Glomerular visceral epithelial cell (primary cell): Measurements from ENCODE around the gene MAGEB4.
"Not testable (repeated sequence)": the region's sequence is repeated elsewhere in the genome, so short reads cannot be mapped to it uniquely, and the experiment has no call there.

ENCODE experiments used
- DNase-seq: peaks from one replicate; pipeline ENCODE4 v3.0.0-alpha.2; 2016; ENCODE audit errors: extremely low spot score

MAGEB4 gene, protein sequence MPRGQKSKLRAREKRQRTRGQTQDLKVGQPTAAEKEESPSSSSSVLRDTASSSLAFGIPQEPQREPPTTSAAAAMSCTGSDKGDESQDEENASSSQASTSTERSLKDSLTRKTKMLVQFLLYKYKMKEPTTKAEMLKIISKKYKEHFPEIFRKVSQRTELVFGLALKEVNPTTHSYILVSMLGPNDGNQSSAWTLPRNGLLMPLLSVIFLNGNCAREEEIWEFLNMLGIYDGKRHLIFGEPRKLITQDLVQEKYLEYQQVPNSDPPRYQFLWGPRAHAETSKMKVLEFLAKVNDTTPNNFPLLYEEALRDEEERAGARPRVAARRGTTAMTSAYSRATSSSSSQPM

DNA sequence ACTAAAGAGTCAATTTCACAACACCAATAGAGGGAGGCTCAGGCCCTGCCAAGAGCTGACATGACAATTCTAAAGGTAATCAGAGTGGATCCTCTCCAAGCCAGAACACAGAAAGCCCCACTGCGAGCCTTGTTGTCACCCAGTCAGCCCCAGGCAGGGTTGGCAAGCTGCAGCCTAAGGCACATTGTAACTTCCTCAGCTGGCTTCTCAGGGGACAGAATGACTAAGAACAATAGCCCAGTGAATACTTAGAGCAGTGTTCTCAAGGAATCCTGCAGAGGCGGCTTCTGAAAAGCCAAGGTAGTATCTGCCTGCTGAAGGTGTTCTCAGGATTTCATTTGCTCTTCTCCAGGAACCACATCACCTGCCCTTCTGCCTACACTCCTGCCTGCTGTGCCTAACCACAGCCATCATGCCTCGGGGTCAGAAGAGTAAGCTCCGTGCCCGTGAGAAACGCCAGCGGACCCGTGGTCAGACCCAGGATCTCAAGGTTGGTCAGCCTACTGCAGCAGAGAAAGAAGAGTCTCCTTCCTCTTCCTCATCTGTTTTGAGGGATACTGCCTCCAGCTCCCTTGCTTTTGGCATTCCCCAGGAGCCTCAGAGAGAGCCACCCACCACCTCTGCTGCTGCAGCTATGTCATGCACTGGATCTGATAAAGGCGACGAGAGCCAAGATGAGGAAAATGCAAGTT is at the start of gene MAGEB4:
TSS of gene MAGEB4 (plus strand) at position 277 of the 692 bp plus-strand sequence. CDS start at position 413, 136 bp downstream.
- DNase-seq: no peak

GRCh38 chrX:30193910-30194309 is 47.9 kb upstream of the MAGEB4 start:
- not testable (repeated sequence) for DNase-seq

DNA sequence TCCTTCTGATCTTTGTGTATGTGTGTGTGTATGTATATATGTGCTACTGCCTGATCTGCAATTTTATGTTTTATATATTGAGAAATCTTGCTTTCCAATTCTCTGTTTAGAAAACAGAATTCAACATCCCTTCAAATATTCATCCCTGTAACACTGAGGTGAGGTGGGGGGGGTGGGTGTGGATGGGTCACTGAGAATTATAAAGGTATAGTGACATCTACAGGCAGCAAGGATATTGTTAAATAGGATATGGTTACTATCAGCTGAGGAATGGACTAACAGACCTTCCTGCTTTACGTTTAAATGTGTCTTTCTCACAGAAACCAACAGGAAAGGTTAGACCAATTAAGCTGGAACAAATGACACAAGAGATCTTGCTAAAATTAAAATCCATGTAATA is 45.5 kb upstream of the MAGEB4 start:
- DNase-seq: peak; percentile 4

DNA sequence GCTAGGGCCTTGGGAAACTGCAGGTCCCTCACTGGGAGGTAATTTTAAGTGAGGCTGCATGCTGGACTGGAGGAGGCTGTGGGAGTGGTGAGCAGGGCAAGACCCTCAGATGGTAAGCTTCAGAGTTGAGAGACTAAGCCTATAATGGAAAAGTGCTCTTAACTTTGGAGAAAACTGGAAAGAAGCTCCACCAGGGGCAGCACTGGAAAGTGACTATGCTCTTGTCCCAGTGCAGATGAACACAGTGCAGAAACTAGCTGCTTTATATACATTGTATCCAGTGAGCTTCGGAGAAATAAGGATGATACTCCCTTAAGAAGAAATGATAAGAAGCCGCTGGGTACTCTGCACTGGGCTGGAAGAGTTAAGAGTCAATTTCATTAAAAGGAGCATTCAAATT is 29.6 kb upstream of the MAGEB4 start:
- no peak for DNase-seq

DNA sequence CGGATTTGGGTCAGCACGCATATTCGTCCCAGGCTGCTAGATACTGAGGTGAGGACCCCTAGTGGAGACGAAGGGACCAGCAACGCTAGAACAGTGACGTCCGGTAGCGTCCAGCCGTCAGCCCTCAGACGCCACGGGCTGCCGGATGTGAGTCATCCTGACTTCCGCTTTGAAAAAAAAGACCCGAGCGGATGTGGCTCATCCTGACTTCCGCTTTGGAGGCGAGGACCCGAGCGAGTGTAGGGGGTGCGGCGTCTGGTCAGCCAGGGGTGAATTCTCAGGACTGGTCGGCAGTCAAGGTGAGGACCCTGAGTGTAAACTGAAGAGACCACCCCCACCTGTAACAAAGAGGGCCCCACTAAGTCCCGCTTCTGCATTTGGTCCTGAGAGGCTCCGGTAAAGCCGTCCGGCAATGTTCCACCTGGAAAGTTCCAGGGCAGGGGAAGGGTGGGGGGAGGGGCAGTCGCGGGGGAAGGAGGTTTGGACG is 26.4 kb upstream of the MAGEB4 start, which contains the start of gene MAGEB2:
TSS of gene MAGEB2 (plus strand) at position 207 of the 487 bp plus-strand sequence. CDS start 3,018 bp downstream, outside the sequence.
- DNase-seq: no peak

DNA sequence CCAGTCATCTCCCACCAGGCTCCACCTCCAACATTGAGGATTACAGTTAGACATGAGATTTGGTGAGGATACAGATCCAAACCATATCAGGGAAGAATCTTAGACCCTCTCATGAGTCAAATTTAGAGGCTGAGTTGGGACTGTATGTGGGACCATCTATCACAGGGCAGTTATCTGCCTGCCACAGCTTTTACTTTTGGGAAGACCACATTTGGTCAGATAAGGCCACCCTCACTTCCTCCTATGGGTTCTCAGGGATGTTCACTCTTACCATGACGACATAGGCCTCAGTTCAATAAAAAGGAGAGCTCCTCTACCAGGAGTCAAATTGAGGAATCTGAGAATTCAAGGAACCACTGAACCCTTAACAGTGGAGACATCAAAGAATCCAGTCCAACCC is 24.3 kb upstream of the MAGEB4 start:
- DNase-seq: no peak

DNA sequence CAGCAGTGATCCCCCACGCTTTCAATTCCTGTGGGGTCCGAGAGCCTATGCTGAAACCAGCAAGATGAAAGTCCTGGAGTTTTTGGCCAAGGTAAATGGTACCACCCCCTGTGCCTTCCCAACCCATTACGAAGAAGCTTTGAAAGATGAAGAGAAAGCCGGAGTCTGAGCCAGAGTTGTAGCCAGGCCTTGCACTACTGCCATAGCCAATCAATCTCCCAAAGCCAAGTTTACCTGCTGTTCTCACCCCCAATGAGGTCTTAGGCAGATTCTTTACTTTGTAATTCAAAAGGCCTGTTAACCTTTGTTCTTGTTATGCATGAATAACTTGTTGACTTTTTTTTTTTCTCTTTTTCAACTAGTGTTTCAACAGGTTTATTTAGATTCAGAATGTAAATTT is 22.4 kb upstream of the MAGEB4 start:
- no peak for DNase-seq

DNA sequence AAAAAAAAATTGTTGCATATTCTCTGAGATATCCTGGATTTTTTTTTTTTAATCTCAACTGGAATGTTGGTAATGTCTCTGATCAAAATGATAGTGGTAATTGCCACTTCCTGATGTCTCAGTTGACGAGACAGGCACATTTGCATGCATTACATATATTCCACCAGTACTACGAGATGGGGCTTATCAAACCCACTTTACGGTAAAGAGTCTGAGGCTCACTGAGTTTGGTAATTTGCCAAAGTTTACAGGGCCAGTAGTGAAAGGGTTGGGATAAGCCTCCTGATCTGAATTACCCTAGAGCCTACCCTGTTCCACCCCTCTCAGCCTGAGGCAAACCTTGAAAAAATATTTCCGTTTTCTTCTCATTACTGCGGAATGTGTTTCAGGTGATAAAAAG is 21.1 kb upstream of the MAGEB4 start:
- DNase-seq: no peak

GRCh38 chrX:30224536-30224935 is 17.3 kb upstream of the MAGEB4 start:
- no peak for DNase-seq

DNA sequence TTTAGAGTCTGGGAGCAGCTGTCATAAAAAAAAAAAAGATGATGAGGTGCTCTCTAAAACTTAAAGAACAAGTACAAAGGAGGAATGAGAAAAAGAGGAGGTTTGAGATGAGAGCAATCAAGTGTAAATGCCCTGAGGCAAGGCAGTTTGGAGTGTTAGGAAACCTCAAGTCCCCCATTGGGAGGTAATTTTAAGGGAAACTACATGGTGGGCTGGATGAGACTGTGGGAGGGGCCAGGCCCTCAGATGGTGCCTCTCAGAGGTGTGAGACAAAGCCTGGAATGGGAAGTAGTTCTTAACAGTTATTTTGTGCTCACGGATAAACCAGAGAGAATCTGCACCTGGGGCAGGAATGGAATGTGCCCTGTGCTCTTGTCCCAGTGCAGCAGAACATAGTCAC is 13.3 kb upstream of the MAGEB4 start:
- no peak for DNase-seq

DNA sequence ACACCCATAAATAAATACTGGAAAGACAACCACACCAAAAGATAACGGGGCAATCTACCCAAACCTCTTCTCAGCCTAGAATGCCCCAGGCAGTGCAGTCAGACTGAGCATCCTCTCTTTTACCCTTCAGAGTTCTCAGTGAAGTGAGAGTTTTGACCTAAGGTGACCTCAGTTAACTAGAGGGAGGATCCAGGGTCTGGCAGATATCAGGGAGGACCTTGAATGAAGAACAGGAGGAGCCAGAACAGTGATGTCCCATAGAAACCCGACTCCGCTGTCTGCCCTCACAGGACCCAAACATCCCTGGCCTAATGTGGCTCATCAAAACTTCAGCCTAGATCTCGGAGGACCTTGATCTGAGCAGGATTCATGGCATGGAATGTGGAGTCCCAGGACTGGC is 11.4 kb upstream of the MAGEB4 start, which contains the start of gene MAGEB3:
TSS of gene MAGEB3 (plus strand) at position 263 of the 400 bp plus-strand sequence. CDS start 5,268 bp downstream, outside the sequence.
- no peak for DNase-seq

DNA sequence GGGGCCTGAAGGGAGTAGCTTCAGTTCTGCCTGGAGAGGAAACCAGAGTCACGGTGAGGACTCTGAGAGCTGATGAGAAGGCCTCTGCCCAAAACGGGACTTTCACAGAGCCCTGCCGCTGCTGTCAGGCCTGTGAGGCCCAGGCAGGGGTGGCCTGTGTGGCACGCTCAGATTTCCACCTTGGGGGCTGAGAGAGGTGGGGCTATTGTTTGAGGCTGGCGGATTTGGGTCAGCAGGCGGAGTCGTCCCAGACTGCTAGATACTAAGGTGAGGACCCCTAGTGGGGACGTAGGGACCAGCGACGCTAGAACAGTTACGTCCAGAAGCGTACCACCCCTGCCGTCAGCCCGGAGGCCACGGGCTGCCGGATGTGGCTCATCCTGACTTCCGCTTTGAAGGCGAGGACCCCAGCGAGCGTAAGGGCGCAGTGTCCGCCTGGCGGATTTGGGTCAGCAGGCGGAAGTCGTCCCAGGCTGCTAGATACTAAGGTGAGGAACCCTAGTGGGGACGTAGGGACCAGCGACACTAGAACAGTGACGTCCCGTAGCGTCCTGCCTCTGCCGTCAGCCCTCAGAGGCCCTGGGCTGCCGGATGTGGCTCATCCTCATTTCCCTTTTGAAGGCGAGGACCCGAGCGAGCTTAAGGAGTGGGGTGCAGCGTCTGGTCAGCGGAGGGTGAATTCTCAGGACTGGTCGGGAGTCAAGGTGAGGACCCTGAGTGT is 5.1 kb downstream of the MAGEB4 start, which contains the start of gene MAGEB1:
TSS of gene MAGEB1 (plus strand) at position 378 of the 721 bp plus-strand sequence. CDS start 3,348 bp downstream, outside the sequence.
- no peak for DNase-seq

GRCh38 chrX:30248854-30249253 is 7.1 kb downstream of the MAGEB4 start:
- no peak for DNase-seq

GRCh38 chrX:30253257-30253656 is 11.5 kb downstream of the MAGEB4 start:
- no peak for DNase-seq

- no peak for DNase-seq
Observed at GRCh38 chrX:30259927-30260326, 18.1 kb downstream of the MAGEB4 start.

DNA sequence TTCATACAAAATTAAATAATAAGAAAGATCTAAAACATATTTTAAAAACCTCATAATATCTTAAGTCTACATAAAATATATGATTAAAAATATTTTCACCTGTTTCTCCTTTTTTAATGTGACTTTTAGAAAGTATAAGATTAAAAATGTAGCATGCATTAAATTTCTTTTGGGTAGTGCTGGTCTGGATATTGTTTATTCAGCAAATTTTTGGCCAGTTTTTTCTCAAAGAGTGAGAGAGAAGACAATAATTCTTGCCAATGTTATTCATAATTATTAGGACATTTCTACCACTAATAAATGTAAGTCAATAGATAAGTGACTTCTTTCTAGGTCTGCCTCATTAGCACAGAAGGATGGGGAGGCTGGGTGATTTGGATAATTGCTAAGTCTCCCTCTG is 19.2 kb downstream of the MAGEB4 start:
- no peak for DNase-seq

GRCh38 chrX:30262763-30263162 is 21.0 kb downstream of the MAGEB4 start:
- DNase-seq: no peak

DNA sequence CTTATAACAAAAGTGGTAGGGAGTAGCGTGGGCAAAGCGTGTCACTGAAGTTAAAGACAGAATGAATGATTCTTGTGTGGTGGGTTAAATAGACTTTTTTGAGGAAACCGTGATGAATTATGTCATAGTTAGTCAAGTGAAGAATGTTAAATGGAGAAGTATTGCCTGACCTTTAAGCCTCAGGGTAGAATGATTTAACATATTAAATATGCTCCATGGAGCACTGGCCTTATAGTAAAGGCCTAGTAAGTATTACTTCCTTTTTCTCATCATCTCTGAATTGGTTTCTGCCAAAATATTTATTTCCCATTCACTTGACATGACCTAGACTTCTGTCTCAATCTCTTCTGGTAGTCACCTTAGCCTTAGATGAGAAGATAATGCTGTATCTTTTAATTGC is 28.8 kb downstream of the MAGEB4 start:
- peak; percentile 6 for DNase-seq

- DNase-seq: peak; percentile 41
Observed at GRCh38 chrX:30275498-30275897, 33.7 kb downstream of the MAGEB4 start.

GRCh38 chrX:30278365-30278764 is 36.6 kb downstream of the MAGEB4 start:
- peak; percentile 19 for DNase-seq

DNA sequence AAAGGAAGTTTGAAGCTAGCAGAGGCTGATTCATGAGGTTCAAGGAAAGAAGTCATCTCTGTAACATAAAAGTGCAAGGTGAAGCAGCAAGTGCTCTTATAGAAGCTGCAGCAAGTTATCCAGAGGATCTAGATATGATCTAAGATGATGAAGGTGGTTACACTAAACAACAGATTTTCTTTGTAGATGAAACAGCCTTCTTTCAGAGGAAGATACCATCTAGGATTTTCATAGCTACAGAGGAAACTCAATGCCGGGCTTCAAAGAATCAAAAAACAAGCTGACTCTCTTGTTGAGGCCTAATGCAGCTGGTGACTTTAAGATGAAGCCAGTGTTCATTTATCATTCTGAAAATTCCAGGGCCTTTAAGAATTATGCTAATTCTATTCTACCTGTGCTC is 38.6 kb downstream of the MAGEB4 start:
- no peak for DNase-seq

- no peak for DNase-seq
Observed at GRCh38 chrX:30282527-30282926, 40.7 kb downstream of the MAGEB4 start.
